NB4 (cell line): ENCODE results near the gene CLASP1.

Source experiments
- DNase-seq: peaks from one replicate; pipeline ENCODE4 v3.0.0; 2010; ENCODE audit warnings: low read depth
- H3K4me3 ChIP-seq: one replicate; pipeline ENCODE4 v1.5.1; 2011; ENCODE audit warnings: mild to moderate bottlenecking, low read depth, low read length, moderate library complexity
- MYC ChIP-seq: IDR thresholded peaks from 2 replicates; pipeline ENCODE4 v1.6.1; 2011; ENCODE audit warnings: low read depth, low read length
- POLR2A ChIP-seq: IDR thresholded peaks from 2 replicates; pipeline ENCODE4 v1.6.1; 2011; ENCODE audit warnings: mild to moderate bottlenecking; ENCODE audit not compliant: insufficient read length; ENCODE audit errors: extremely low read depth
- TF ChIP-seq, protein P1 (sequence below): IDR thresholded peaks from 2 replicates; pipeline ENCODE4 v1.6.1; 2011; ENCODE audit warnings: low read depth, low read length
- TF ChIP-seq, protein P2 (sequence below): IDR thresholded peaks from one replicate; pipeline ENCODE4 v1.5.1; 2012; ENCODE audit warnings: low read depth, low read length

CLASP1 gene

DNA sequence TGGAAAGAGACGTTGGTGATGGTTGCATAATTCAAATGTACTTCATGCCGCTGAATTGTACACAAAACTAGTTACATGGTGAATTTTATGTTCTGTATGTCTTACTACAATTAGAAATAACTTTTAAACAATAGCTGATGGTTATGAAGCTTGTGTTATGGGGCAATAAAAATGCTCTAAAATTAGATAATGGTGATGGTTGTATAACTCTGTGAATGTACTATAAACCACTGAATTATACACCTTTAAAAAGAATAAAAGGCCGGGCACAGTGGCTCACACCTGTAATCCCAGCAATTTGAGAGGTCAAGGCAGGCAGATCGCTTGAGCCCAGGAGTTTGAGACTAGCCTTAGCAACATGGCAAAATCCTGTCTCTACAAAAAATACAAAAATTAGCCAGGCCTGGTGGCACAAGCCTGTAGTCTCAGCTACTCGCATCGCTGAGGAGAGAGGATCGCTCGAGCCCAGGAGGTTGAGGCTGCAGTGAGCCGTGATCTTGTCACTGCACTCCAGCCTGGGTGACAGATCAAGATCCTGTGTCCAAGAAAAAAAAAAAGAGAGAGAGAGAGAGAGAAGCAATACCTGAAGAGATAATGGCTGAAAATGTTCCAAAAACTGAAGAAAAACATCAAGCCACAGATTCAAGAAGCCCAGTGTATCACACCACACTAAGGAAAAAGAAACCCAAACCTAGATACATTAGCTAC lies 112.3 kb downstream of the CLASP1 start:
- H3K4me3 ChIP-seq = no peak overlapping the region
- TF ChIP-seq, protein P1, sequence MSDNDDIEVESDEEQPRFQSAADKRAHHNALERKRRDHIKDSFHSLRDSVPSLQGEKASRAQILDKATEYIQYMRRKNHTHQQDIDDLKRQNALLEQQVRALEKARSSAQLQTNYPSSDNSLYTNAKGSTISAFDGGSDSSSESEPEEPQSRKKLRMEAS = no peak
- TF ChIP-seq, protein P2, sequence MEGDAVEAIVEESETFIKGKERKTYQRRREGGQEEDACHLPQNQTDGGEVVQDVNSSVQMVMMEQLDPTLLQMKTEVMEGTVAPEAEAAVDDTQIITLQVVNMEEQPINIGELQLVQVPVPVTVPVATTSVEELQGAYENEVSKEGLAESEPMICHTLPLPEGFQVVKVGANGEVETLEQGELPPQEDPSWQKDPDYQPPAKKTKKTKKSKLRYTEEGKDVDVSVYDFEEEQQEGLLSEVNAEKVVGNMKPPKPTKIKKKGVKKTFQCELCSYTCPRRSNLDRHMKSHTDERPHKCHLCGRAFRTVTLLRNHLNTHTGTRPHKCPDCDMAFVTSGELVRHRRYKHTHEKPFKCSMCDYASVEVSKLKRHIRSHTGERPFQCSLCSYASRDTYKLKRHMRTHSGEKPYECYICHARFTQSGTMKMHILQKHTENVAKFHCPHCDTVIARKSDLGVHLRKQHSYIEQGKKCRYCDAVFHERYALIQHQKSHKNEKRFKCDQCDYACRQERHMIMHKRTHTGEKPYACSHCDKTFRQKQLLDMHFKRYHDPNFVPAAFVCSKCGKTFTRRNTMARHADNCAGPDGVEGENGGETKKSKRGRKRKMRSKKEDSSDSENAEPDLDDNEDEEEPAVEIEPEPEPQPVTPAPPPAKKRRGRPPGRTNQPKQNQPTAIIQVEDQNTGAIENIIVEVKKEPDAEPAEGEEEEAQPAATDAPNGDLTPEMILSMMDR = no peak
- TF ChIP-seq POLR2A (no peak), MYC (no peak)
- DNase-seq = no peak

DNA sequence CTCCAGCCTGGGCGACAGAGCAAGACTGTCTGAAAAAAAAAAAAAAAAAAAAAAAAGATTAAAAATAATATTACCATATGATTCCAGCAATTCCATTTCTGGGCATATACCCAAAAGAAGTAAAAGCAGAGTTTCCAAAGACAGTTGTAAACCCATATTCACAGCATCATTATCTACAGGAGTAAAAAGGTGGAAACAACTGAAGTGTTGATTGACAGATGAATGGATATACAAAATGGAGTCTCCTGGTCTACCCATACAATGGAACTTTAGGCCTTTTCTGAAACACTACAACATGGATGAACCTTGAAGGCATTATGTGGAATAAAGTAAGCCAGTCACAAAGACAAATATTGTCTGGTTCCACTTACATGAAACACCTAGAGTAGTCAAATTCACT lies 112.9 kb downstream of the CLASP1 start:
- DNase-seq = no peak
- TF ChIP-seq, protein P1 = no peak
- no peak for TF ChIP-seq MYC
- no peak for TF ChIP-seq POLR2A
- TF ChIP-seq, protein P2 = no peak
- no peak overlapping the region for H3K4me3 ChIP-seq

DNA sequence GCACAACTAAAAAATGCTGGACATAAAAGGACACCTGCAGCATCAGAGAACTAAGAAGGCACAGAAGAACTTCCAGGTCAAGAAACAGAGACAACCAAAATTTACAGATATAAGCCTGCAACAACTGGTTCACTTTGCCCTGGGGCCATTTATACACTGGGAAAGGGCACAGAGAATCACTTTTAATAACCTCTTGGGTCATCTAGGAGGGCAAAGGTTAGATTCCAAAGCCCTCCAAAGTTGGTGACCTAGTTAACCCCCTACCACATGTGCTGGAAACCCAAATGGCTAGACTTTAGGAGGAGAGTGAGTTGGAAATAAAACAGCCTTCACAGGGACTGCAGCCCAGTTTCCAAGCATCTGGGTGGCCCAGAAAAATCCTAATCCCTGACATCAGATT lies 115.3 kb downstream of the CLASP1 start:
- no peak for DNase-seq
- no peak for TF ChIP-seq POLR2A
- TF ChIP-seq MYC = no peak
- TF ChIP-seq, protein P2 = no peak
- H3K4me3 ChIP-seq = no peak overlapping the region

DNA sequence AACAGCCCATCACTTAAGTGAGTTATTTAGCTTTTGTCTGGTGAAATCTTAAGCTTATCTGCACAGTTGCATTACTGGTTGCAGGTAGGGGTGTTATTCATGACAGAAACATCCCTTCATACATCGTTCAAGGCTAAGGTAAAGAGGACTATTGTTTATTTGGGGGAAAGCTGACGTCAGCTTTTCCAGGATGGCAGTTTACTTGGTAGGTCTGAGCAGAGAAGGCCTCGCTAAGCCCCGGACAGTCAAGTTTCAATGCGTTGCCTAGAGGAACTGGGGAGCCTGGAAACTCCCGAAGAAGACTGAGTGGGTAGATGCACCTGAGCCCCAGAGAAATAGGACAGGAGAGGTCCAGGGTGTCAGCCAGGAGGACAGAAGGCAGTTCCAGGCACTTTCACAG lies 116.4 kb downstream of the CLASP1 start:
- no peak overlapping the region for H3K4me3 ChIP-seq
- TF ChIP-seq, protein P2 = no peak
- no peak for TF ChIP-seq POLR2A
- no peak for TF ChIP-seq MYC
- TF ChIP-seq, protein P1 = no peak
- no peak for DNase-seq

DNA sequence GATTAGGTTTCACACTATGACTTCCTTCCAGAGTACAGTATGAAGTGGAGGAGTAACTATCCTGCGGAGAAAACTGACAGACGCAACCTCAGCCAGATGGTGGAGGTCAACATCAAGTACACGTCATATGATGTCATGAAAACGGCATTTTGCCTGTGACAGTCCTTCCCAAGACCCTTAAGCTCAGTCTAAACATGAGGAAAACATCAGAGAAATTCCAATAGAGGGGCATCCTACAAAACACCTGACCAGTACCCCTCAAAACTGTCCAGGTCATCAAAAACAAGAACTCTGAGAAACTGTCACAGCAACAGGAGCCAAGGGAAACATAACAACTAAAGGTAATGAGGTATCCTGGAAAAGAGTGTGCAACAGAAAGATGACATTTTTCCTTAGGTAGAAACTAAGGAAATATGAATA lies 116.9 kb downstream of the CLASP1 start:
- TF ChIP-seq, protein P2 = no peak
- TF ChIP-seq, protein P1 = peak; percentile 23
- no peak; the same call in 1 of the 2 replicates for TF ChIP-seq MYC
- peak overlapping the region; percentile 57 for H3K4me3 ChIP-seq
- DNase-seq = peak; percentile 81
